ENCODE measurements around the gene SYNGAP1. TPM values are rescaled to one million over a fixed set of nuclear protein-coding genes. Genes with fewer than 3 reads are reported as not detected.

The SYNGAP1 gene
- total RNA-seq, 2 donors from 2014 or later: 17.7 to 77.0 TPM

GRCh38 chr6:33430991-33431879 is 11.4 kb downstream of the SYNGAP1 start:
- no peaks in the 10 kb centered on the region for H3K27me3 Mint-ChIP-seq
- no peaks in the 10 kb centered on the region for H3K9me3 Mint-ChIP-seq
- H3K4me3 Mint-ChIP-seq: peak overlapping the region; percentile 94
- ATAC-seq (peak; percentile 82 to 87), DNase-seq (ENCODE audit: low spot score) (peak; percentile 86)
- no peaks in the 10 kb centered on the region for H3K36me3 Mint-ChIP-seq
- H3K4me1 Mint-ChIP-seq (ENCODE audit: low read depth in 2 of 2): peaks cover 59 to 65% of the 10 kb centered on the region in 2 donors
- peak overlapping the region; percentile 81 to 89 for H3K27ac Mint-ChIP-seq

- Mint-ChIP-seq H3K4me1 (ENCODE audit: low read depth in 2 of 2) (peaks cover 54 to 59% of the 10 kb centered on the region in 2 donors), H3K9me3 (no peaks in the 10 kb centered on the region), H3K27ac (peak overlapping the region; percentile 7 to 9), H3K36me3 (no peaks in the 10 kb centered on the region), H3K4me3 (peak overlapping the region; percentile 24), H3K27me3 (no peaks in the 10 kb centered on the region)
- DNase-seq (ENCODE audit: low spot score) (no peak), ATAC-seq (no peak)
Measured at GRCh38 chr6:33431880-33432541, 12.1 kb downstream of the SYNGAP1 start.

GRCh38 chr6:33432546-33432945 is 12.7 kb downstream of the SYNGAP1 start:
- H3K4me1 Mint-ChIP-seq (ENCODE audit: low read depth in 2 of 2): peaks cover 49 to 53% of the 10 kb centered on the region in 2 donors
- H3K27me3 Mint-ChIP-seq: no peaks in the 10 kb centered on the region
- H3K27ac Mint-ChIP-seq: peak overlapping the region; percentile 7 to 9
- no peak for DNase-seq (ENCODE audit: low spot score)
- H3K9me3 Mint-ChIP-seq: no peaks in the 10 kb centered on the region
- H3K4me3 Mint-ChIP-seq: peak overlapping the region; percentile 24
- H3K36me3 Mint-ChIP-seq: peaks cover 4% of the 10 kb centered on the region
- ATAC-seq: no peak

- Mint-ChIP-seq H3K9me3 (no peaks in the 10 kb centered on the region), H3K27me3 (no peaks in the 10 kb centered on the region), H3K36me3 (peaks cover 6% of the 10 kb centered on the region), H3K27ac (peak overlapping the region; percentile 7 to 9), H3K4me3 (peak overlapping the region; percentile 24), H3K4me1 (ENCODE audit: low read depth in 2 of 2) (peaks cover 49 to 52% of the 10 kb centered on the region in 2 donors)
- ATAC-seq (no peak), DNase-seq (ENCODE audit: low spot score) (no peak)
Measured at GRCh38 chr6:33433001-33433543, 13.2 kb downstream of the SYNGAP1 start.

GRCh38 chr6:33433544-33434191 is 13.8 kb downstream of the SYNGAP1 start:
- Mint-ChIP-seq H3K27ac (no peak overlapping the region), H3K4me1 (ENCODE audit: low read depth in 2 of 2) (peaks cover 45 to 48% of the 10 kb centered on the region in 2 donors), H3K27me3 (no peaks in the 10 kb centered on the region), H3K9me3 (no peaks in the 10 kb centered on the region), H3K36me3 (peaks cover 6% of the 10 kb centered on the region), H3K4me3 (no peak overlapping the region)
- ATAC-seq: no peak
- DNase-seq (ENCODE audit: low spot score): no peak

- no peak for ATAC-seq
- no peak for DNase-seq (ENCODE audit: low spot score)
- no peaks in the 10 kb centered on the region for H3K9me3 Mint-ChIP-seq
- H3K27me3 Mint-ChIP-seq: no peaks in the 10 kb centered on the region
- peaks cover 11% of the 10 kb centered on the region for H3K36me3 Mint-ChIP-seq
- no peak overlapping the region for H3K27ac Mint-ChIP-seq
- no peak overlapping the region for H3K4me3 Mint-ChIP-seq
- H3K4me1 Mint-ChIP-seq (ENCODE audit: low read depth in 2 of 2): peaks cover 33 to 39% of the 10 kb centered on the region in 2 donors
Measured at GRCh38 chr6:33434961-33435360, 15.1 kb downstream of the SYNGAP1 start.

- H3K27ac Mint-ChIP-seq: no peak overlapping the region
- H3K36me3 Mint-ChIP-seq: peaks cover 11% of the 10 kb centered on the region
- DNase-seq (ENCODE audit: low spot score): no peak
- ATAC-seq: no peak
- H3K4me3 Mint-ChIP-seq: no peak overlapping the region
- H3K4me1 Mint-ChIP-seq (ENCODE audit: low read depth in 2 of 2): peaks cover 17 to 18% of the 10 kb centered on the region in 2 donors
- H3K9me3 Mint-ChIP-seq: no peaks in the 10 kb centered on the region
- no peaks in the 10 kb centered on the region for H3K27me3 Mint-ChIP-seq
Measured at GRCh38 chr6:33437666-33438065, 17.8 kb downstream of the SYNGAP1 start.

GRCh38 chr6:33438978-33439594 is 19.2 kb downstream of the SYNGAP1 start:
- H3K27ac Mint-ChIP-seq: peak overlapping the region; percentile 3 to 8
- ATAC-seq (no peak), DNase-seq (ENCODE audit: low spot score) (no peak)
- H3K4me1 Mint-ChIP-seq (ENCODE audit: low read depth in 2 of 2): peaks cover 6 to 11% of the 10 kb centered on the region in 2 donors
- no peaks in the 10 kb centered on the region for H3K27me3 Mint-ChIP-seq
- H3K9me3 Mint-ChIP-seq: no peaks in the 10 kb centered on the region
- H3K4me3 Mint-ChIP-seq: no peak overlapping the region
- peaks cover 11% of the 10 kb centered on the region for H3K36me3 Mint-ChIP-seq

GRCh38 chr6:33439956-33440648 is 20.2 kb downstream of the SYNGAP1 start:
- ATAC-seq (no peak), DNase-seq (ENCODE audit: low spot score) (no peak)
- no peaks in the 10 kb centered on the region for H3K27me3 Mint-ChIP-seq
- peaks cover 4 to 9% of the 10 kb centered on the region in 2 donors for H3K4me1 Mint-ChIP-seq (ENCODE audit: low read depth in 2 of 2)
- H3K27ac Mint-ChIP-seq: peak overlapping the region in 1 of 2 donors; percentile 3
- no peak overlapping the region for H3K4me3 Mint-ChIP-seq
- no peaks in the 10 kb centered on the region for H3K9me3 Mint-ChIP-seq
- H3K36me3 Mint-ChIP-seq: peaks cover 11% of the 10 kb centered on the region

GRCh38 chr6:33440649-33441309 is 20.9 kb downstream of the SYNGAP1 start:
- peaks cover 4 to 9% of the 10 kb centered on the region in 2 donors for H3K4me1 Mint-ChIP-seq (ENCODE audit: low read depth in 2 of 2)
- H3K27me3 Mint-ChIP-seq: no peaks in the 10 kb centered on the region
- H3K9me3 Mint-ChIP-seq: no peaks in the 10 kb centered on the region
- no peak overlapping the region for H3K4me3 Mint-ChIP-seq
- ATAC-seq (no peak), DNase-seq (ENCODE audit: low spot score) (no peak)
- no peak overlapping the region for H3K27ac Mint-ChIP-seq
- H3K36me3 Mint-ChIP-seq: peaks cover 11% of the 10 kb centered on the region

- H3K27me3 Mint-ChIP-seq: no peaks in the 10 kb centered on the region
- no peak overlapping the region for H3K4me3 Mint-ChIP-seq
- H3K9me3 Mint-ChIP-seq: no peaks in the 10 kb centered on the region
- H3K4me1 Mint-ChIP-seq (ENCODE audit: low read depth in 2 of 2): peaks cover 4 to 9% of the 10 kb centered on the region in 2 donors
- DNase-seq (ENCODE audit: low spot score) (no peak), ATAC-seq (no peak)
- no peak overlapping the region for H3K27ac Mint-ChIP-seq
- peaks cover 11% of the 10 kb centered on the region for H3K36me3 Mint-ChIP-seq
Measured at GRCh38 chr6:33441457-33441856, 21.6 kb downstream of the SYNGAP1 start.

GRCh38 chr6:33442283-33442682 is 22.4 kb downstream of the SYNGAP1 start:
- Mint-ChIP-seq H3K27me3 (no peaks in the 10 kb centered on the region), H3K4me3 (no peak overlapping the region), H3K36me3 (peaks cover 9% of the 10 kb centered on the region), H3K9me3 (no peaks in the 10 kb centered on the region), H3K27ac (peak overlapping the region in 1 of 2 donors; percentile 25), H3K4me1 (ENCODE audit: low read depth in 2 of 2) (peaks cover 4 to 9% of the 10 kb centered on the region in 2 donors)
- DNase-seq (ENCODE audit: low spot score): no peak
- ATAC-seq: no peak

All from natural killer cell treated with Interleukin-12 subunit alpha and Interleukin-12 subunit beta and Interleukin-15 and Interleukin-18, amount 100 ng/mL, for 72 hours (primary cell).